Adrenal gland (tissue), 5 donors: ENCODE data around the gene THADA.

Experiments used
- POLR2A ChIP-seq, 2 donors: fragments of 450-650 bp; IDR thresholded peaks; one replicate each; pipeline ENCODE4 v1.6.1; 2017; ENCODE audit warnings: antibody characterized with exemption in 2 of 2, mild to moderate bottlenecking in 2 of 2, moderate library complexity in 1 of 2
- TF ChIP-seq, protein P1 (sequence below), 6 experiments: fragments of 450-650 bp in 4 of 6; fragments of 200-600 bp in 2 of 6; sonication (generic) in 1 of 6; IDR thresholded peaks; 1 replicate in 5 of 6; 2 replicates in 1 of 6; pipeline versions ENCODE4 v1.5.1 to v1.8.0; 2016 to 2021; ENCODE audit warnings: antibody characterized with exemption in 6 of 6, mild to moderate bottlenecking in 2 of 6, moderate library complexity in 1 of 6
- donor health status: DM: no; HTN: no; CAD: no.

DNA sequence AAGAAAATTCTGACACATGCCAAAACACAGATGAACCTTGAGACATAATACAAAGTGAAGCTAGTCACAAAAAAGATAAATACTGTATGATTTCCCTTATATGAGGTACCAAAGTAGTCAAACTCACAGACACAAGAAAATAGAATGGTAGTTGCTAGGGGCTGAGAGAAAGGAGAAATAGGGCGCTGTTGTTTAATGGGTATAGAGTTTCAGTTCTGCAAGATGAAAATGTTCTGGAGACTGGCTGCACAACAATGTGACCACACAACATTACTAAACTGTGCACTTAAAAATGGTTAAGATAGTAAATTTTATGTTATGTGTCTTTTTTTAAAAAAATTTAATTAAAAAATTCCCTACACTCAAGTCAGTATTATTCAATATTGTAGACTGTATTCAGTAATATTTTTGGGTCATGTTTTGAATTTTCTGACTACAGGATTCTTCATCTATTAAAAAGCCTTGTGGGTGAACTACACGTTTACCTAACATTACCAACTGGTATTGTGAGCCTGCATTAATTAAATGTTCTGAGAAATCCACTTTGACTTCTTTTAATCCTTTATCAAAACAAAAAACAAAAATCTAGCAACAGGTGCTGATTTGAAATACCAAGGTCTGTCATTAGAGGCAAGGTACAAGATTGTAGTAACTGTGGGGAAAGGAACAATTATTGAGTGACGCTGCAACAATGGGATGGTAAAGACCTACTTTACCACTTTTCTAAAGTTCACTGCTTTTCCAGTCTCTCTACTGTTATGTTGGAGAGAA is 228.6 kb downstream of the THADA start:
- no peak for TF ChIP-seq POLR2A (IDR thresholded peaks at IDR 0.05)
- TF ChIP-seq, protein P1, sequence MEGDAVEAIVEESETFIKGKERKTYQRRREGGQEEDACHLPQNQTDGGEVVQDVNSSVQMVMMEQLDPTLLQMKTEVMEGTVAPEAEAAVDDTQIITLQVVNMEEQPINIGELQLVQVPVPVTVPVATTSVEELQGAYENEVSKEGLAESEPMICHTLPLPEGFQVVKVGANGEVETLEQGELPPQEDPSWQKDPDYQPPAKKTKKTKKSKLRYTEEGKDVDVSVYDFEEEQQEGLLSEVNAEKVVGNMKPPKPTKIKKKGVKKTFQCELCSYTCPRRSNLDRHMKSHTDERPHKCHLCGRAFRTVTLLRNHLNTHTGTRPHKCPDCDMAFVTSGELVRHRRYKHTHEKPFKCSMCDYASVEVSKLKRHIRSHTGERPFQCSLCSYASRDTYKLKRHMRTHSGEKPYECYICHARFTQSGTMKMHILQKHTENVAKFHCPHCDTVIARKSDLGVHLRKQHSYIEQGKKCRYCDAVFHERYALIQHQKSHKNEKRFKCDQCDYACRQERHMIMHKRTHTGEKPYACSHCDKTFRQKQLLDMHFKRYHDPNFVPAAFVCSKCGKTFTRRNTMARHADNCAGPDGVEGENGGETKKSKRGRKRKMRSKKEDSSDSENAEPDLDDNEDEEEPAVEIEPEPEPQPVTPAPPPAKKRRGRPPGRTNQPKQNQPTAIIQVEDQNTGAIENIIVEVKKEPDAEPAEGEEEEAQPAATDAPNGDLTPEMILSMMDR (IDR thresholded peaks at IDR 0.05), result no peak
